DMS114 treated with DMSO at 0.1 percent for 48 hours (cell line): ENCODE results near the gene MFSD8.
"Not testable (repeated sequence)": the region's sequence is repeated elsewhere in the genome, so short reads cannot be mapped to it uniquely, and the experiment has no call there.

Source experiments
- DNase-seq: peaks from one replicate; lab custom pipeline; 2025; ENCODE audit not compliant: unreplicated experiment; lab: John Stamatoyannopoulos, UW

MFSD8 gene

GRCh38 chr4:127957105-127957504 is 7.9 kb downstream of the MFSD8 start:
- no peak for DNase-seq

- no peak for DNase-seq
These were observed 28.0 kb downstream of the MFSD8 start for GRCh38 chr4:127936974-127937373.

DNA sequence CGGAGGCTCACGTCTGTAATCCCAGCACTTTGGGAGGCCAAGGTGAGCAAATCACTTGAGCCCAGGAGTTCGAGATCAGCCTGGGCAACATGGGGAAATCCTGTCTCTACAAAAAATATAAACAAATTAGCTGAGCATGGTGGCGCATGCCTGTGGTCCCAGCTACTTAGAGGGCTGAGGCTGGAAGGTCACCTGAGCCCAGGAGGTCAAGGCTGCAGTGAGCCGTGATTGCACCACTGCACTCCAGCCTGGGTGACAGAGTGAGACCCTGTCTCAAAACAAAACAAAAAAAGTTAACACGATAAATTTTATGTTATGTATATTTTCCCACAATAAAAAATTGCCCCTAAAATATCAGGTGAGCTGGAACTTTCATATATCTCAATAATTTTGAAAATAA is 33.1 kb downstream of the MFSD8 start:
- DNase-seq, result not testable (repeated sequence)

GRCh38 chr4:127930175-127930574 is 34.8 kb downstream of the MFSD8 start:
- no peak for DNase-seq

GRCh38 chr4:127925720-127926119 is 39.3 kb downstream of the MFSD8 start:
- DNase-seq, result not testable (repeated sequence)

GRCh38 chr4:127922226-127922625 is 42.7 kb downstream of the MFSD8 start:
- no peak for DNase-seq

- no peak for DNase-seq
These were observed 44.5 kb downstream of the MFSD8 start for GRCh38 chr4:127920521-127920920.

DNA sequence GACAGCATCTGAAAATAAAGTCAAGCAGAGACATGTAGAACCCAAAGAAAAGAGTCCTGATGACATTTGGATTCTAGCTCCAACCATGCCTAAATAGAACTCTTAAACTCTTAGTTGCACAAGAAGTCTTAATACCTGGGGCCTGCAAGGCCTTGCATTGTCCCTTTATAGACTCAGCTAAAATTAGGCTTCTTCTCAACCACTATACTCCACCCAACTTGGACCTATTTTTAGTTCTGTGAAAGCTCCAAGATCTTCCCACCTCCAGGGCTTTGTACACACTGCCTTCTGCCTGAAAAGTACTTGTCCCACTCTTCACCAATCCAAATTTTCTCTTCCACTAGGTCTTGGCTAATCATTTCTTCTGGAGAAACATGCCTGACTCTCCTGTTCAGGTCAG is 47.8 kb downstream of the MFSD8 start:
- no peak for DNase-seq

- no peak for DNase-seq
These were observed 48.5 kb downstream of the MFSD8 start for GRCh38 chr4:127916512-127916911.

GRCh38 chr4:127905029-127905428 is 59.9 kb downstream of the MFSD8 start:
- DNase-seq, result no peak

DNA sequence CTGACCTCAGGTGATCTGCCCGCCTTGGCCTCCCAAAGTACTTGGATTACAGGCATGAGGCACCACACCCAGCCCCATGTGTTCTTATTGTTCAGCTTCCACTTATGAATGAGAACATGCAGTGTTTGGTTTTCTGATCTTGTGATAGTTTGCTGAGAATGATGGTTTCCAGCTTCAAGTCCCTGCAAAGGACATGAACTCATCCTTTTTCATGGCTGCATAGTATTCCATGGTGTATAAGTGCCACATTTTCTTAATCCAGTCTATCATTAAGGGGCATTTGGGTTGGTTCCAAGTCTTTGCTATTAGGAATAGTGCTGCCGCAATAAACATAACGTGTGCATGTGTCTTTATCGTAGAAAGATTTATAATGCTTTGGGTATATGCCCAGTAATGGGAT is 65.3 kb downstream of the MFSD8 start:
- DNase-seq, result not testable (repeated sequence)

- DNase-seq, result no peak
These were observed 68.4 kb downstream of the MFSD8 start for GRCh38 chr4:127896528-127896927.

DNA sequence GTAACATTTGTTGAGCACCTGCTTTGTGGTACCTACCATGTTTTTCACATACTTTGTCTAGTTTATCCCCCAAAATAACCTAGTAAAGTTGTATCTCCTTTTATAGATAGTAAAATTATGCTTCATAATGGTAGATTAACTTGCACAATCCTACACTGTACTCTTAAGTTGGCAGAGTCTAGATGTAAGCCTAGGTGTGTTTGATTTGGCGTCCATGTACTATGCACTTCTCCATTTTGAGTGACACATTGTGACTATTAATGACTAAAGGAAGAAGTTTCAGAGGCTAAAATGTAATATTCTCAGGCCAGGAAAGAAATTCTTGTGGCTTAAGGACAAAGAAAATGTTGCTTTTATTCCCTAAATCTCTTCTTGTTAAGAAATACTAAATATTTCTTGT is 68.9 kb downstream of the MFSD8 start:
- no peak for DNase-seq

DNA sequence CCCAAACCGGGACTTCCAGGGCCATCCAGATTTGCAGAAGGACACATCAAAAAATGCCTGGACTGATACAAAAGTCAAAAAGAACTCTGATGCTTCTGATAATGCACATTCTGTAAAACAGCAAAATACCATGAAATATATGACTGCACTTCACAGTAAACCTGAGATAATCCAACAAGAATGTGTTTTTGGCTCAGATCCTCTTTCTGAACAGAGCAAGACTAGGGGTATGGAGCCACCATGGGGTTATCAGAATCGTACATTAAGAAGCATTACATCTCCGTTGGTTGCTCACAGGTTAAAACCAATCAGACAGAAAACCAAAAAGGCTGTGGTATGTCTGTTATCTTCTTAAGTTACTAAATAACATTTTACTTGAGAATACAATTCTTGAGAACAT is 75.1 kb downstream of the MFSD8 start:
- no peak for DNase-seq

GRCh38 chr4:127888559-127888958 is 76.4 kb downstream of the MFSD8 start:
- DNase-seq, result no peak

DNA sequence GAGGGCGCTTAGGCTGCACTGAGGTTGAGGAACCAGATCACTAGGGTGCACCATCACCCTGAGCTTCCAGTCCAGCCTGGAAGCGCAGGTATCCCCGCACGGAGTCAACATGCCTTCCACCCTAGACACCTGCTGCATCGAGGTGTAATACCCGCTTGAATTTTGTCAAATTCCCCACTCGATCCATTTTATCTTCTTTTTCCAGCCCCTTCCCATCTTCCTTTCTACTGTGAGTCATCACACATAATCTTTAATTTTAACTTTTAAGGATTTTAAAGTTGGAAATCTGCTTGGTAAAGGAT is 83.5 kb downstream of the MFSD8 start:
- DNase-seq, result no peak

GRCh38 chr4:127880763-127881562 is 84.0 kb downstream of the MFSD8 start, which contains the start of gene PLK4:
Gene PLK4, plus strand, starts transcription at chr4:127880893. Its CDS starts 242 bp downstream, at chr4:127881135.
- peak; percentile 85 for DNase-seq

GRCh38 chr4:127875791-127876190 is 89.2 kb downstream of the MFSD8 start:
- DNase-seq, result no peak

DNA sequence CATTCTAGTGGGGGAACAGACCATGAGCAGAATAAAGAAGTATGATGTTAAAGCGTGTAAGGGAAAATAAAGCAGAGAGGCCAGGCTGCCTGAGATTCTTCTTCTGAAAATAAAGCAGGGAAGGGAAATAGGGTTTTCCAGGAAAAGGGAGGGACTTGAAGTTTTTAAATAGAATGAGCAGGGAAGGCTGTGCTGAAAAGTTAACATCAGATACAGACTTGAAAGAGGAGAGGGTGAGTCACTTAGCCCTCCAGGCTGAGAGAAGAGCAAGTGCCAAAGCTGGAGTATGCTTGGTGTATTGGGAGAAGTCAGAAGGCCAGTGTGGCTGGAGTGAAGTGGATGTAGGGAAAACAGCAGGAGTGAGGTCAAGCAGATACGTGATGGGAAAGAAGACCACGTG is 94.3 kb downstream of the MFSD8 start:
- DNase-seq, result no peak

DNA sequence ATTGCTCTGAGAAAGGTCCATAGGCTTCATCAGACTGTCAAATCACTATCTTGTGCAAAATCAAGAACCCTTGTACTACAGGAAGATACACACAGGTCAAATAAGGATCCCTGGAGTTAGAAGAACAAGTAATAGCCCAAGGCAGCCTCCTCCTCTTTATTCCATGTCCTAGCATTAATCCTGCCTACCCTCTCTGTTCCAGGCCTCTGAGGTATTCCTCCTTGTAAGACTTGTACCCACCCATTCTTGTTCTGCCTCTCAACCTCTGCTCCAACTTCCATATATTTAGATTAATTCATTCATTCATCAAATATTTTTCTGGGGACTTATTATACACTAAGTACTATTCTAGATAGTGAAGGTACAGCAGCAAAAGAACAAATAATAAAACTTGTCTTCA is 94.7 kb downstream of the MFSD8 start:
- no peak for DNase-seq

GRCh38 chr4:127868196-127868595 is 96.8 kb downstream of the MFSD8 start:
- no peak for DNase-seq
